Measurements from ENCODE around the gene TNFRSF19.
"Not testable (repeated sequence)": the region's sequence is repeated elsewhere in the genome, so short reads cannot be mapped to it uniquely, and the experiment has no call there.

TNFRSF19 gene

GRCh38 chr13:23656637-23657371 lies 86.6 kb downstream of the TNFRSF19 start:
- DNase-seq: no peak

- no peak for DNase-seq
Measured at GRCh38 chr13:23658929-23659541, 88.8 kb downstream of the TNFRSF19 start.

GRCh38 chr13:23660249-23660648 lies 90.0 kb downstream of the TNFRSF19 start:
- DNase-seq: no peak

GRCh38 chr13:23666582-23666981 lies 96.4 kb downstream of the TNFRSF19 start:
- no peak for DNase-seq

GRCh38 chr13:23667750-23668149 lies 97.5 kb downstream of the TNFRSF19 start:
- DNase-seq: no peak

- DNase-seq: no peak
Measured at GRCh38 chr13:23668562-23668961, 98.3 kb downstream of the TNFRSF19 start.

- no peak for DNase-seq
Measured at GRCh38 chr13:23670793-23671192, 100.6 kb downstream of the TNFRSF19 start.

- DNase-seq: no peak
Measured at GRCh38 chr13:23671377-23671776, 101.2 kb downstream of the TNFRSF19 start.

- no peak for DNase-seq
Measured at GRCh38 chr13:23671897-23672296, 101.7 kb downstream of the TNFRSF19 start.

GRCh38 chr13:23672616-23673015 lies 102.4 kb downstream of the TNFRSF19 start:
- no peak for DNase-seq

- no peak for DNase-seq
Measured at GRCh38 chr13:23673354-23673753, 103.1 kb downstream of the TNFRSF19 start.

GRCh38 chr13:23673867-23674605 lies 103.8 kb downstream of the TNFRSF19 start:
- no peak for DNase-seq

- DNase-seq: no peak
Measured at GRCh38 chr13:23674795-23675640, 104.8 kb downstream of the TNFRSF19 start.

- not testable (repeated sequence) for DNase-seq
Measured at GRCh38 chr13:23677679-23678288, 107.6 kb downstream of the TNFRSF19 start.

GRCh38 chr13:23678795-23679194 lies 108.6 kb downstream of the TNFRSF19 start:
- DNase-seq: no peak

GRCh38 chr13:23679220-23679619 lies 109.0 kb downstream of the TNFRSF19 start:
- DNase-seq: no peak

- DNase-seq: no peak
Measured at GRCh38 chr13:23680845-23681669, 110.8 kb downstream of the TNFRSF19 start.

- DNase-seq: no peak
Measured at GRCh38 chr13:23683084-23683483, 112.9 kb downstream of the TNFRSF19 start.

- no peak for DNase-seq
Measured at GRCh38 chr13:23684647-23685046, 114.4 kb downstream of the TNFRSF19 start.

- DNase-seq: no peak
Measured at GRCh38 chr13:23685416-23685815, 115.2 kb downstream of the TNFRSF19 start.

GRCh38 chr13:23686948-23687347 lies 116.7 kb downstream of the TNFRSF19 start:
- DNase-seq: no peak

- DNase-seq: no peak
Measured at GRCh38 chr13:23687614-23688013, 117.4 kb downstream of the TNFRSF19 start.
